PFSK-1 (cell line): ENCODE data around the gene AMPD3.

ENCODE experiments used
- REST ChIP-seq, 2 experiments: IDR thresholded peaks; 2 replicates each; pipeline versions ENCODE4 v1.6.1 to v1.8.0; 2011 to 2012; ENCODE audit warnings: low read depth in 2 of 2, low read length in 2 of 2, control low read depth in 1 of 2, inconsistent platforms in 1 of 2, mild to moderate bottlenecking in 1 of 2, moderate library complexity in 1 of 2; ENCODE audit not compliant: insufficient read depth in 1 of 2
- SIN3A ChIP-seq: IDR thresholded peaks from 2 replicates; pipeline ENCODE4 v1.6.1; 2012; ENCODE audit warnings: mild to moderate bottlenecking, low read length, moderate library complexity, borderline replicate concordance; ENCODE audit not compliant: insufficient read depth

GRCh38 chr11:10436224-10436623, 18.8 kb upstream of the AMPD3 start:
- TF ChIP-seq REST (IDR thresholded peaks at IDR 0.05; ENCODE audit: insufficient read depth in 1 of 2, low read depth in 2 of 2, low read length in 2 of 2), result no peak
- no peak for TF ChIP-seq SIN3A
